Measurements from ENCODE around the gene AJAP1.

GRCh38 chr1:4825800-4826450 lies 171.5 kb downstream of the AJAP1 start:
- TF ChIP-seq CTCF (IDR thresholded peaks at IDR 0.05), result peak in 2 of 4 experiments; percentile 22 to 37
- no peak for TF ChIP-seq EP300 (IDR thresholded peaks at IDR 0.05)
